OCI-LY7 (cell line): ENCODE results near the gene ANKS1B.

Experiments used
- EZH2phosphoT487 ChIP-seq: fragments of 200-600 bp; sonication (generic); IDR thresholded peaks from 2 replicates; pipeline ENCODE4 v1.6.1; 2018; ENCODE audit warnings: low read depth, borderline replicate concordance, mild to moderate bottlenecking, mixed run types, antibody characterized with exemption, low read length, moderate library complexity, mixed read lengths
- TF ChIP-seq, protein P1 (sequence below): fragments of 200-600 bp; sonication (generic); conservative IDR thresholded peaks from 2 replicates; pipeline ENCODE4 v1.5.1; 2014; ENCODE audit warnings: mild to moderate bottlenecking, antibody characterized with exemption, low read length, moderate library complexity, mixed read lengths

DNA sequence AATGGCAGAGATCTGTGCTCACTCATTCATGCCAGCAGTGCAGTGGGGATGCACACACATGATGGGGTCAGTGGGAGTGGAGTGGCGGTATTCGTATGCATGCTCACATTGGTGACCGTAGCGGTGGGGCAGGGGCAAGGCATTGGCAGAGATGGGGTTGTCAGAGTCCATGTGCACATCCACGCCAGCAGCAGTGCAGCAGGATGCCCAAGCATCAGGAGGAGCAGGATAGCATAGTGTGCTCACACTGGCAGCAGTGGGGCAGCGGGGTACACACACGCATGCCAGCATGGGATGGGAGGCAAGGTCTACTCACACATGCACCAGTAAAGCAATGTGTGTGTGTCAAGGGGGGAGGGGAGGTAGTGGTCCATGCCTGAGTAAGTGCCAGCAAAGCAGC is 426.6 kb downstream of the ANKS1B start:
- TF ChIP-seq, protein P1, sequence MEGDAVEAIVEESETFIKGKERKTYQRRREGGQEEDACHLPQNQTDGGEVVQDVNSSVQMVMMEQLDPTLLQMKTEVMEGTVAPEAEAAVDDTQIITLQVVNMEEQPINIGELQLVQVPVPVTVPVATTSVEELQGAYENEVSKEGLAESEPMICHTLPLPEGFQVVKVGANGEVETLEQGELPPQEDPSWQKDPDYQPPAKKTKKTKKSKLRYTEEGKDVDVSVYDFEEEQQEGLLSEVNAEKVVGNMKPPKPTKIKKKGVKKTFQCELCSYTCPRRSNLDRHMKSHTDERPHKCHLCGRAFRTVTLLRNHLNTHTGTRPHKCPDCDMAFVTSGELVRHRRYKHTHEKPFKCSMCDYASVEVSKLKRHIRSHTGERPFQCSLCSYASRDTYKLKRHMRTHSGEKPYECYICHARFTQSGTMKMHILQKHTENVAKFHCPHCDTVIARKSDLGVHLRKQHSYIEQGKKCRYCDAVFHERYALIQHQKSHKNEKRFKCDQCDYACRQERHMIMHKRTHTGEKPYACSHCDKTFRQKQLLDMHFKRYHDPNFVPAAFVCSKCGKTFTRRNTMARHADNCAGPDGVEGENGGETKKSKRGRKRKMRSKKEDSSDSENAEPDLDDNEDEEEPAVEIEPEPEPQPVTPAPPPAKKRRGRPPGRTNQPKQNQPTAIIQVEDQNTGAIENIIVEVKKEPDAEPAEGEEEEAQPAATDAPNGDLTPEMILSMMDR, result no peak
- no peak for TF ChIP-seq EZH2phosphoT487
